Stomach (tissue), 9 donors: ENCODE results near the gene MNAT1. TPM values are rescaled to one million over a fixed set of nuclear protein-coding genes. Genes with fewer than 3 reads are reported as not detected.
A peak's percentile ranks its signal among the peaks of the same experiment; 100 is the strongest.
"Not testable (repeated sequence)": the region's sequence is repeated elsewhere in the genome, so short reads cannot be mapped to it uniquely, and the experiment has no call there.

Experiments
- DNase-seq, 2 donors: peaks; one replicate each; pipeline versions ENCODE4 v3.0.0 to v3.0.0-alpha.2; 2013 to 2019
- H3K27ac ChIP-seq, 5 donors: fragments of 200-600 bp in 4 of 5; sonication (generic) in 4 of 5; one replicate each; pipeline ENCODE4 v1.5.1; 2013 to 2019; ENCODE audit warnings: mild to moderate bottlenecking in 1 of 5, moderate library complexity in 1 of 5
- H3K27me3 ChIP-seq, 3 donors: fragments of 200-600 bp; sonication (generic); one replicate each; pipeline ENCODE4 v1.5.1; 2017 to 2019; ENCODE audit warnings: mixed run types in 1 of 3
- H3K36me3 ChIP-seq, 4 donors: fragments of 200-600 bp; sonication (generic); 1 replicate in 3 of 4; 2 replicates in 1 of 4; pipeline ENCODE4 v1.5.1; 2016 to 2019
- H3K4me1 ChIP-seq, 4 donors: fragments of 200-600 bp; sonication (generic); one replicate each; pipeline ENCODE4 v1.5.1; 2016 to 2019
- H3K4me3 ChIP-seq, 4 donors: fragments of 200-600 bp; sonication (generic) in 3 of 4; one replicate each; pipeline ENCODE4 v1.5.1; 2016 to 2019; ENCODE audit warnings: mild to moderate bottlenecking in 1 of 4
- H3K9me3 ChIP-seq, 4 donors: fragments of 200-600 bp; sonication (generic); one replicate each; pipeline ENCODE4 v1.5.1; 2016 to 2019
- EP300 ChIP-seq: sonication (generic); formaldehyde crosslinking; IDR thresholded peaks from one replicate; pipeline ENCODE4 v1.6.1; 2017; ENCODE audit warnings: antibody characterized with exemption
- POLR2A ChIP-seq, 4 donors: fragments of 450-650 bp; IDR thresholded peaks; one replicate each; pipeline ENCODE4 v1.6.1; 2016; ENCODE audit warnings: antibody characterized with exemption in 4 of 4, control low read depth in 2 of 4, mild to moderate bottlenecking in 1 of 4, moderate library complexity in 1 of 4
- POLR2AphosphoS5 ChIP-seq, 3 donors: sonication (generic); formaldehyde crosslinking; IDR thresholded peaks; one replicate each; pipeline ENCODE4 v1.6.1; 2016; ENCODE audit warnings: antibody characterized with exemption in 3 of 3
- WGBS, 5 donors: extraction: QIAGEN DNeasy Blood & Tissue Kit in 3 of 5; methylation state at CpG; one replicate each; pipeline versions ENCODE4 v1.1.5 to v1.1.7; 2013 to 2018; 5-methylcytosine and 5-hydroxymethylcytosine counted together
- intact Hi-C: fragments of 100-400 bp; cut with DNase I; formaldehyde crosslinking; loops from one replicate; pipeline ENCODE4 v1.15.1; 2023; ENCODE audit warnings: low total_unique reads
- polyA plus RNA-seq, 3 donors: library from polyadenylated mRNA; stranded (reverse); fragments of 200-250 nt; gene quantifications; one replicate each; pipeline ENCODE4 v1.2.3, GENCODE V29; 2013
- total RNA-seq, 5 donors: library from RNA; depleted of rRNA; stranded (reverse); fragments of >200 nt; gene quantifications; one replicate each; pipeline versions ENCODE4 v1.1.0 to v1.2.3, GENCODE V29; 2014 to 2016
- TF ChIP-seq, protein P1 (sequence below), 7 experiments: fragments of 450-650 bp in 4 of 7; fragments of 200-600 bp in 3 of 7; sonication (generic) in 3 of 7; IDR thresholded peaks; one replicate each; pipeline ENCODE4 v1.5.1; 2016 to 2019; ENCODE audit warnings: antibody characterized with exemption in 7 of 7, control low read depth in 2 of 7, mild to moderate bottlenecking in 1 of 7
- donor health status: healthy with polysubstance abuse.
- donor health status: Bipolar disorder and iron deficiency.
- donor health status: healthy.

The MNAT1 gene
- total and polyA plus RNA-seq, 8 donors: 10.3 to 150 (median 19.9) TPM

DNA sequence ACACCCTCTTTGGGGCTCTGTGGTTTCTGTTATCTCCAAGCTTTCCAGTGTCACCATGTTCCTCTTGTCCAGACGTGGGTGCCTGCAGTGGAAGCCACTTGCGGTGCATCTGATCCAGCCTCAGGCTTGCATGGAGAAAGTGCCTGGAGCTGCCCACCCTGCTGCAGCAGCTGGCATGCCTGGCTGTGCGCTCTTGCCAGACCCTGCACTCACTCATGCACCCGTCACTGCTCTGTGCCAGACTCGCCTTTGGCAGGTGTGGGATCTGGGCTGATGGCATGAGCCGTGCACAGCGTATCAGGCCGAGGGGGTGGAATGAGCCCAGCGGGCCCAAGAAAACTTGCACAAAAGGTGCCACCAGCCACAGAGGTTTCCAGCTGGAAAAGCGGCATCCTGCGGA is 105.1 kb downstream of the MNAT1 start:
- no peak overlapping the region for H3K27ac ChIP-seq
- H3K4me1 ChIP-seq: no peaks in the 10 kb centered on the region
- no peak overlapping the region for H3K4me3 ChIP-seq
- no peaks in the 10 kb centered on the region for H3K27me3 ChIP-seq
- intact Hi-C loops: no loop called here
- DNase-seq: peak in 1 of 2 donors; percentile 7
- 92 to 96% (median 96%) methylated on average over 10 to 11 of the region's 11 CpGs for WGBS, 5 donors
- no peak for TF ChIP-seq POLR2A (IDR thresholded peaks at IDR 0.05)
- TF ChIP-seq POLR2AphosphoS5 (IDR thresholded peaks at IDR 0.05): no peak
- no peak for TF ChIP-seq EP300
- TF ChIP-seq, protein P1, sequence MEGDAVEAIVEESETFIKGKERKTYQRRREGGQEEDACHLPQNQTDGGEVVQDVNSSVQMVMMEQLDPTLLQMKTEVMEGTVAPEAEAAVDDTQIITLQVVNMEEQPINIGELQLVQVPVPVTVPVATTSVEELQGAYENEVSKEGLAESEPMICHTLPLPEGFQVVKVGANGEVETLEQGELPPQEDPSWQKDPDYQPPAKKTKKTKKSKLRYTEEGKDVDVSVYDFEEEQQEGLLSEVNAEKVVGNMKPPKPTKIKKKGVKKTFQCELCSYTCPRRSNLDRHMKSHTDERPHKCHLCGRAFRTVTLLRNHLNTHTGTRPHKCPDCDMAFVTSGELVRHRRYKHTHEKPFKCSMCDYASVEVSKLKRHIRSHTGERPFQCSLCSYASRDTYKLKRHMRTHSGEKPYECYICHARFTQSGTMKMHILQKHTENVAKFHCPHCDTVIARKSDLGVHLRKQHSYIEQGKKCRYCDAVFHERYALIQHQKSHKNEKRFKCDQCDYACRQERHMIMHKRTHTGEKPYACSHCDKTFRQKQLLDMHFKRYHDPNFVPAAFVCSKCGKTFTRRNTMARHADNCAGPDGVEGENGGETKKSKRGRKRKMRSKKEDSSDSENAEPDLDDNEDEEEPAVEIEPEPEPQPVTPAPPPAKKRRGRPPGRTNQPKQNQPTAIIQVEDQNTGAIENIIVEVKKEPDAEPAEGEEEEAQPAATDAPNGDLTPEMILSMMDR (IDR thresholded peaks at IDR 0.05): no peak
- peaks cover 0 to 7% (median 0%) of the 10 kb centered on the region in 4 donors for H3K9me3 ChIP-seq
- H3K36me3 ChIP-seq: peaks cover 12 to 39% (median 33%) of the 10 kb centered on the region in 4 donors

DNA sequence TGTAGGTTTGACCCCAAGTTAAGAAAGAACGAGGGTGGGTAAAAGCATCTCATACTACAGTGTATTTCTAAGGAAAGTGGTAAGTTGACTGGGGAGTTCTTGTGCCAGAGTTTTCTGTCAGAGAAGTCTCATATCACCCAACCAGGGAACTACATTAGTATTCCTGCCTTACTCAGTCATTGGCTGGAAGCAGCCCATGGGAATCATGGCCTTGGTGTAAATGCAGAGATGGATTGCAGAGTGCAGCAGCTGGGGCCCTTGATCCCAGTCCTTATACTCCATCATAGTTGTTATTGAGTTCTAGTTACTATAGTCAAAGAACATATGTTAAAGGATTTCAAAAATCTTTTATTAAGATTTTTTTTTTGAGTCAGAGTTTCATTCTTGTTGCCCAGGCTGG is 105.8 kb downstream of the MNAT1 start:
- TF ChIP-seq EP300 (no peak), POLR2AphosphoS5 (IDR thresholded peaks at IDR 0.05) (no peak), POLR2A (IDR thresholded peaks at IDR 0.05) (no peak)
- TF ChIP-seq, protein P1 (IDR thresholded peaks at IDR 0.05): no peak
- Histone ChIP-seq H3K27me3 (no peaks in the 10 kb centered on the region), H3K36me3 (peaks cover 12 to 39% (median 33%) of the 10 kb centered on the region in 4 donors), H3K27ac (no peak overlapping the region), H3K9me3 (peaks cover 0 to 7% (median 0%) of the 10 kb centered on the region in 4 donors), H3K4me3 (no peak overlapping the region), H3K4me1 (no peaks in the 10 kb centered on the region)
- no peak for DNase-seq
- WGBS, 5 donors: 86 to 100% (median 97%) methylated on average over 1 of the region's 1 CpG
- intact Hi-C loops: no loop called here

DNA sequence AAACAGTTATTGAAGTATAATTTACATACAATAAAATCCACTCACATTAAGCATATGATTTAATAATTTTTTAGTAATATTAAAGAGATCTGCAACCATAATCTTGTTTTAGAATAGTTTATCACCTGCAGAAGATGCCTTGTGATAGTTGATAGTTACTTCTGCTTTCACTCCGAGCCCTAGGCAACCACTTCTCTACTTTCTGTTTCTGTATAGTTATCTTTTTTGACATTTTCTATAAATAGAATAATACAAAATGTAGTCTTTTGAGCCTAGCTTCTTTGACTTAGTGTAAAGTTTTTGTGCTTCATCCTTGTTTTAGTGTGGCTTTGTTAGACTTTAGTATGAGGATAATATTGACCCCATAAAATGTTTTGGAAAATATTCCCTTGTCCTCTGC is 111.0 kb downstream of the MNAT1 start:
- intact Hi-C loops: no loop called here
- peaks cover 0 to 8% (median 4%) of the 10 kb centered on the region in 4 donors for H3K36me3 ChIP-seq
- no peak overlapping the region for H3K4me3 ChIP-seq
- TF ChIP-seq, protein P1 (IDR thresholded peaks at IDR 0.05): no peak
- no peak for TF ChIP-seq EP300
- TF ChIP-seq POLR2AphosphoS5 (IDR thresholded peaks at IDR 0.05): no peak
- TF ChIP-seq POLR2A (IDR thresholded peaks at IDR 0.05): no peak
- no peak for DNase-seq
- no peaks in the 10 kb centered on the region for H3K4me1 ChIP-seq
- peaks cover 0 to 15% (median 8%) of the 10 kb centered on the region in 4 donors for H3K9me3 ChIP-seq
- WGBS, 5 donors: 36 to 81% (median 74%) methylated on average over 1 of the region's 1 CpG
- no peaks in the 10 kb centered on the region for H3K27me3 ChIP-seq
- no peak overlapping the region for H3K27ac ChIP-seq

DNA sequence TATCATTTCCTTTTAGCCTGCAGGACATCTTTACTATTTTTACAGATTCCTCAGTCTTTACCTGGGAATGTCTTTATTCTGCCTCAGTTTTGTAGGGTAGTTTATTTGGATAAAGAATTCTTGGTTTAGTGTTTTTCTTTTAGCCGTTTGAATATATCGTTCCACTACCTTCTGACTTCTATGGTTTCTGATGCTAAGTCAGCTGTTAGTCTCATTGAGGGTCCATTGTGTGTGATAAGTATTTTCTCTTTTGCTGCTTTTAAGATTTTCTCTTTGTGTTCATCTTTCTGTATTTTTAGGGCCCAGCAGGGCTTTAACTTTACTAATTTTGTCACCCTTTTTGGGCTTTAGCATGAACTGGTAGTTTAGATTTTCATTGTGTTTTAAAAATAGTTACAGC is 113.5 kb downstream of the MNAT1 start:
- Histone ChIP-seq H3K36me3 (peaks cover 0 to 18% (median 7%) of the 10 kb centered on the region in 4 donors), H3K27me3 (no peaks in the 10 kb centered on the region), H3K27ac (no peak overlapping the region), H3K4me3 (no peak overlapping the region), H3K9me3 (peaks cover 0 to 15% (median 8%) of the 10 kb centered on the region in 4 donors), H3K4me1 (no peaks in the 10 kb centered on the region)
- DNase-seq: no peak
- TF ChIP-seq EP300 (no peak), POLR2A (IDR thresholded peaks at IDR 0.05) (no peak), POLR2AphosphoS5 (IDR thresholded peaks at IDR 0.05) (no peak)
- TF ChIP-seq, protein P1 (IDR thresholded peaks at IDR 0.05): no peak
- 95 to 100% (median 99%) methylated on average over 2 of the region's 2 CpGs for WGBS, 5 donors
- intact Hi-C loops: no loop called here

DNA sequence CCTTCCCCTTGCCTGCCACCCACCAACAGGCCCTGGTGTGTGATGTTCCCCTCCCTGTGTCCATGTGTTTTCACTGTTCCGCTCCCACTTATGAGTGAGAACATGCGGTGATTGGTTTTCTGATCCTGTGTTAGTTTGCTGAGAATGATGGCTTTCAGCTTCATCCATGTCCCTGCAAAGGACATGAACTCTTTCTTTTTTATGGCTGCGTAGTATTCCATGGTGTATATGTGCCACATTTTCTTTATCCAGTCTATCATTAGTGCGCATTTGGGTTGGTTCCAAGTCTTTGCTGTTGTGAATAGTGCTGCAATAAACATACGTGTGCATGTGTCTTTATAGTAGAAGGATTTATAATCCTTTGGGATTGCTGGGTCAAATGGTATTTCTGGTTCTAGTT is 117.1 kb downstream of the MNAT1 start:
- peaks cover 5 to 31% (median 20%) of the 10 kb centered on the region in 4 donors for H3K36me3 ChIP-seq
- H3K27me3 ChIP-seq, H3K4me3 ChIP-seq, H3K27ac ChIP-seq, H3K4me1 ChIP-seq, DNase-seq, intact Hi-C loops: not testable (repeated sequence)
- H3K9me3 ChIP-seq: peaks cover under 1 to 18% (median 10%) of the 10 kb centered on the region in 4 donors
- WGBS, 5 donors: 93 to 99% (median 98%) methylated on average over 5 of the region's 5 CpGs
